Measurements from ENCODE around the gene FAM53A. TPM values are rescaled to one million over a fixed set of nuclear protein-coding genes. Genes with fewer than 3 reads are reported as not detected.

Gene FAM53A
- total and polyA plus RNA-seq, 8 donors, result 0.73 to 2.8 (median 1.8) TPM; not detected in 4

DNA sequence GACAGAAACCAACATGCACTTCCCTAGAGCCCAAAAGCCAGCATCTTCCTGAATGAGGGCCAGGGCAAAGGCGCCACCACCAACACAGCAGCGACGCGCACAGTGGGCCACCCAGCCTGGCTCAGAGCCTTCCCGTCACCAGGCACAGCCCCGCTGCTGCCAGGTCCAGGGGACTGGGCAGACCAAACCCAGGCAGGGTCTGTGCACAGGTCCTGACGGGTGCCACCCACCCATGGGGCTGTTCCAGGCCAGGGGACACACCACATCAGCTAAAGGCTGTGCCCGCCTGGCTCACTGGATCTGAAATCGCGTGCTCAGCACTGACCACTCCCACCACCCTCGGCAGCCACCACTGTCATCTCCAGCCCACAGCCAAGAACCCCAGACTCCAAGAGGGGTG is 13.8 kb downstream of the FAM53A start:
- no peak overlapping the region for H3K4me3 ChIP-seq
- no peaks in the 10 kb centered on the region for H3K27me3 ChIP-seq
- no peaks in the 10 kb centered on the region for H3K36me3 ChIP-seq
- DNase-seq, result no peak
- peaks cover 0 to 6% (median 2%) of the 10 kb centered on the region in 4 donors for H3K4me1 ChIP-seq
- 63 to 94% (median 90%) methylated on average over 1 to 11 of the region's 11 CpGs for WGBS, 5 donors
- intact Hi-C loops (cut with DNase I; ENCODE audit: low total_unique reads), result no loop called here
- H3K9me3 ChIP-seq, result no peaks in the 10 kb centered on the region
- H3K27ac ChIP-seq, result no peak overlapping the region
- no peak for TF ChIP-seq POLR2A (IDR thresholded peaks at IDR 0.05)
- TF ChIP-seq POLR2AphosphoS5 (IDR thresholded peaks at IDR 0.05), result no peak

DNA sequence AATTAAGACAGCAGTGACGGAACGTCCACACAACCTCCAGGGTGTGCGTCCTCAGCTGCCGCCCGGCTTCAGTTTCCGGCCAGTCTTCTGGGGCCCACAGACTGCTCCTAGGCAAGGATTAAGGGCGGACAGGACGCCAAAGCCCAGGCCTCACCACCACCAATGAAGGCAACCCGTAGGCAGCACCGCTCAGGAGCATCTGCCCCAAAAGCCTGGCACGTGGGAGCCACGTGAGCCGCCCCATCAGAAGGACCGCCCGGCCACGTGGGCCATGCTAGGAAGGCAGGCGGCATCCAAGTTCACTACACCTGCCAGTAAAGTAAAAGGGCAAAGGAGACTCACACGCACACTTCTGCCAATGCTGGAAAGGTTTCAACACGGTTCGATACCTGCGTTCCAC is 14.3 kb downstream of the FAM53A start:
- no peak for DNase-seq
- Histone ChIP-seq H3K27me3 (no peaks in the 10 kb centered on the region), H3K27ac (no peak overlapping the region), H3K36me3 (no peaks in the 10 kb centered on the region), H3K4me3 (no peak overlapping the region), H3K9me3 (no peaks in the 10 kb centered on the region), H3K4me1 (peaks cover 0 to 6% (median 2%) of the 10 kb centered on the region in 4 donors)
- 90 to 94% (median 93%) methylated on average over 17 to 21 of the region's 21 CpGs for WGBS, 5 donors
- TF ChIP-seq POLR2AphosphoS5 (IDR thresholded peaks at IDR 0.05) (no peak), POLR2A (IDR thresholded peaks at IDR 0.05) (no peak), EP300 (IDR thresholded peaks at IDR 0.05) (no peak)
- TF ChIP-seq, protein P1, sequence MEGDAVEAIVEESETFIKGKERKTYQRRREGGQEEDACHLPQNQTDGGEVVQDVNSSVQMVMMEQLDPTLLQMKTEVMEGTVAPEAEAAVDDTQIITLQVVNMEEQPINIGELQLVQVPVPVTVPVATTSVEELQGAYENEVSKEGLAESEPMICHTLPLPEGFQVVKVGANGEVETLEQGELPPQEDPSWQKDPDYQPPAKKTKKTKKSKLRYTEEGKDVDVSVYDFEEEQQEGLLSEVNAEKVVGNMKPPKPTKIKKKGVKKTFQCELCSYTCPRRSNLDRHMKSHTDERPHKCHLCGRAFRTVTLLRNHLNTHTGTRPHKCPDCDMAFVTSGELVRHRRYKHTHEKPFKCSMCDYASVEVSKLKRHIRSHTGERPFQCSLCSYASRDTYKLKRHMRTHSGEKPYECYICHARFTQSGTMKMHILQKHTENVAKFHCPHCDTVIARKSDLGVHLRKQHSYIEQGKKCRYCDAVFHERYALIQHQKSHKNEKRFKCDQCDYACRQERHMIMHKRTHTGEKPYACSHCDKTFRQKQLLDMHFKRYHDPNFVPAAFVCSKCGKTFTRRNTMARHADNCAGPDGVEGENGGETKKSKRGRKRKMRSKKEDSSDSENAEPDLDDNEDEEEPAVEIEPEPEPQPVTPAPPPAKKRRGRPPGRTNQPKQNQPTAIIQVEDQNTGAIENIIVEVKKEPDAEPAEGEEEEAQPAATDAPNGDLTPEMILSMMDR (IDR thresholded peaks at IDR 0.05), result no peak
- intact Hi-C loops (cut with DNase I; ENCODE audit: low total_unique reads), result no loop called here

DNA sequence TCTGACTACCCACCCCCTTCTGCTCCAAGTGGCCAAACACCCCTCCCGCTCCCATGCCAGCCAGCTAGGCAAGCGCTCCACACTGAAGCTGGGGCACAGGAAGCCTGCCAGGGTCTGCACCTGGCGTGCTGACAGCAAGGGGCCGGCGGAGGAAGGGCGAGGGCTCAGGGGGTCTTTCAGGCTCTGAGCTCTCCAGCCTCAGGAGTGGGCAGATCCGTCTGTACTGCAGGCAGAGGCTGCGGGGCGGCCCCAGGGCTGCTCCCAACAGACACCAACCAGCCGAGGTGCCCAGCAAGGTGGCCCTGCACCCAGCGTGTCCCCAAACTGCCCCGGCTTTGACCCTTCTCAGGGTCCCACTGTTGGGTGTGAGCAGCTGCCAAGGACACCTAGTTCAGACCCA is 14.8 kb downstream of the FAM53A start:
- TF ChIP-seq EP300 (IDR thresholded peaks at IDR 0.05) (no peak), POLR2A (IDR thresholded peaks at IDR 0.05) (no peak), POLR2AphosphoS5 (IDR thresholded peaks at IDR 0.05) (no peak)
- TF ChIP-seq, protein P1 (IDR thresholded peaks at IDR 0.05), result no peak
- Histone ChIP-seq H3K4me1 (peaks cover 0 to 6% (median 2%) of the 10 kb centered on the region in 4 donors), H3K9me3 (no peaks in the 10 kb centered on the region), H3K27me3 (no peaks in the 10 kb centered on the region), H3K4me3 (no peak overlapping the region), H3K27ac (no peak overlapping the region), H3K36me3 (no peaks in the 10 kb centered on the region)
- intact Hi-C loops (cut with DNase I; ENCODE audit: low total_unique reads), result no loop called here
- no peak for DNase-seq
- 87 to 93% (median 90%) methylated on average over 3 to 12 of the region's 12 CpGs for WGBS, 5 donors

DNA sequence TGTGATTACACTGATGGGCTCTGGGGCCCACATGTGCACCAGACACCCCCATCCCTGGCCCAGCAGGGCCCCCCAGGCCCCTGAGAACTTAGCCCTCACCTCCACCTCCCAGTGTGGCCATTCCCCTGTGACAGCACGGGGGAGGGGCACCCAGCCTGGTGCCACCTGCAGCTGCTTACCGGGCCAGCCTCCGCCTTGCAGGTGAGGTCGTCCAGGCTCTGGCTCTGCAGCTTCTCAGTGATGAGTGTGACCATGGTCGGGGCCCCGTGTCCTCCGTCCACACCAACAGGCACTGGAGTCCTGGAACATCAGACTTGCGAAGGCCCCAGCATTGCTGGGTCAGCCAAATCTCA is 15.6 kb downstream of the FAM53A start:
- TF ChIP-seq EP300 (IDR thresholded peaks at IDR 0.05) (no peak), POLR2A (IDR thresholded peaks at IDR 0.05) (no peak), POLR2AphosphoS5 (IDR thresholded peaks at IDR 0.05) (no peak)
- TF ChIP-seq, protein P1 (IDR thresholded peaks at IDR 0.05), result no peak
- 84 to 91% (median 90%) methylated on average over 8 of the region's 8 CpGs for WGBS, 5 donors
- H3K9me3 ChIP-seq, result no peaks in the 10 kb centered on the region
- H3K4me3 ChIP-seq, result no peak overlapping the region
- no peak for DNase-seq
- H3K36me3 ChIP-seq, result no peaks in the 10 kb centered on the region
- peaks cover 0 to 6% (median 2%) of the 10 kb centered on the region in 4 donors for H3K4me1 ChIP-seq
- intact Hi-C loops (cut with DNase I; ENCODE audit: low total_unique reads), result no loop called here
- H3K27ac ChIP-seq, result no peak overlapping the region
- no peaks in the 10 kb centered on the region for H3K27me3 ChIP-seq

DNA sequence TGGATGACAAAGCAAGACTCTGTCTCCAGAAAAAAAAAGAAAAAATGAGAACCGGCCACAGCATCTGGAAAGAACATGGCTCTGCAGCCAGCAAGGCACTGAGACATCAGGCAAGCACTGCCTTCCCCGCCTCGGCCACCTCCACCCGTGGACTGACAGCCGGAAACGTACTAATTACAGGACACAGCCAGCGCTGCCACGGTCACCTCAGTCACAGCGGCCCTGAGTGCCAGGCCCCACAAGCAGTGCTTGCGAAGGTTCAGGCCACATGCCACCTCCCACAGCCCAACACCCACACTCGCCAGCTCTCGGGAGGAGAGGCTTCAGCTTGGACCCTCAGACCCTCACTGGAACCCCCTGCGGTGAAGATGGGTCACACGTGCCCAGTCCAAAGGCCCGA is 16.8 kb downstream of the FAM53A start:
- no peak overlapping the region for H3K27ac ChIP-seq
- no peaks in the 10 kb centered on the region for H3K9me3 ChIP-seq
- intact Hi-C loops (cut with DNase I; ENCODE audit: low total_unique reads), result no loop called here
- H3K27me3 ChIP-seq, result no peaks in the 10 kb centered on the region
- peaks cover 0 to 6% (median 2%) of the 10 kb centered on the region in 4 donors for H3K4me1 ChIP-seq
- TF ChIP-seq, protein P1 (IDR thresholded peaks at IDR 0.05), result no peak
- TF ChIP-seq POLR2AphosphoS5 (IDR thresholded peaks at IDR 0.05), result no peak
- TF ChIP-seq EP300 (IDR thresholded peaks at IDR 0.05), result no peak
- no peak overlapping the region for H3K4me3 ChIP-seq
- 90 to 95% (median 94%) methylated on average over 8 to 15 of the region's 15 CpGs for WGBS, 5 donors
- no peak for DNase-seq
- H3K36me3 ChIP-seq, result no peaks in the 10 kb centered on the region
